ENCODE results near the gene AK9. TPM values are rescaled to one million over a fixed set of nuclear protein-coding genes. Genes with fewer than 3 reads are reported as not detected.

The AK9 gene
- polyA plus RNA-seq, 1 donor from 2014 or later, result 27.7 TPM

DNA sequence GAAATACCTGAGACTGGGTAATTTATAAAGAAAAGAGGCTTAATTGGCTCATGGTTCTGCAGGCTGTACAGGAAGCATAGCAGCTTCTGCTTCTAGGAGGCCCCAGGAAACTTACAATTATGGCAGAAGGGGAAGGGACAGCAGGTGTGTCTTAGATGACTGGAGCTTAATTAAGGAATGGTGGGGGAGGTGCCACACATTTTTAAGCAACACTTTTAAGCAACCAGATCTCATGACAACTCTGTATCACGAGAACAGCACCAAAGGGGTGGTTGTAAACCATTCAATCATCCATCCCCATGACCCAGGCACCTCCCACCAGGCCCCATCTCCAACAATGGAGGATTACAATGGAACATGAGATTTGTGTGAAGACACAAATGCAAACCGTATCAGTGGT, 27.0 kb upstream of the AK9 start:
- H3K9me2 ChIP-seq (ENCODE audit: insufficient read depth, low read length), result no peaks in the 10 kb centered on the region
- H3K4me2 ChIP-seq (ENCODE audit: low read length), result no peak overlapping the region
- no peak overlapping the region for H3K4me3 ChIP-seq (ENCODE audit: low read length)
- H4K20me1 ChIP-seq (ENCODE audit: insufficient read depth), result no peaks in the 10 kb centered on the region
- no peak overlapping the region for H3K27ac ChIP-seq (ENCODE audit: low read length)
- no peak for TF ChIP-seq POLR2AphosphoS5 (IDR thresholded peaks at IDR 0.05)
- TF ChIP-seq MXI1 (conservative IDR thresholded peaks at IDR 0.05; ENCODE audit: poor library complexity, severe bottlenecking), result no peak
- TF ChIP-seq TAF1 (IDR thresholded peaks at IDR 0.05; ENCODE audit: low read depth), result no peak
- TF ChIP-seq, protein P1, sequence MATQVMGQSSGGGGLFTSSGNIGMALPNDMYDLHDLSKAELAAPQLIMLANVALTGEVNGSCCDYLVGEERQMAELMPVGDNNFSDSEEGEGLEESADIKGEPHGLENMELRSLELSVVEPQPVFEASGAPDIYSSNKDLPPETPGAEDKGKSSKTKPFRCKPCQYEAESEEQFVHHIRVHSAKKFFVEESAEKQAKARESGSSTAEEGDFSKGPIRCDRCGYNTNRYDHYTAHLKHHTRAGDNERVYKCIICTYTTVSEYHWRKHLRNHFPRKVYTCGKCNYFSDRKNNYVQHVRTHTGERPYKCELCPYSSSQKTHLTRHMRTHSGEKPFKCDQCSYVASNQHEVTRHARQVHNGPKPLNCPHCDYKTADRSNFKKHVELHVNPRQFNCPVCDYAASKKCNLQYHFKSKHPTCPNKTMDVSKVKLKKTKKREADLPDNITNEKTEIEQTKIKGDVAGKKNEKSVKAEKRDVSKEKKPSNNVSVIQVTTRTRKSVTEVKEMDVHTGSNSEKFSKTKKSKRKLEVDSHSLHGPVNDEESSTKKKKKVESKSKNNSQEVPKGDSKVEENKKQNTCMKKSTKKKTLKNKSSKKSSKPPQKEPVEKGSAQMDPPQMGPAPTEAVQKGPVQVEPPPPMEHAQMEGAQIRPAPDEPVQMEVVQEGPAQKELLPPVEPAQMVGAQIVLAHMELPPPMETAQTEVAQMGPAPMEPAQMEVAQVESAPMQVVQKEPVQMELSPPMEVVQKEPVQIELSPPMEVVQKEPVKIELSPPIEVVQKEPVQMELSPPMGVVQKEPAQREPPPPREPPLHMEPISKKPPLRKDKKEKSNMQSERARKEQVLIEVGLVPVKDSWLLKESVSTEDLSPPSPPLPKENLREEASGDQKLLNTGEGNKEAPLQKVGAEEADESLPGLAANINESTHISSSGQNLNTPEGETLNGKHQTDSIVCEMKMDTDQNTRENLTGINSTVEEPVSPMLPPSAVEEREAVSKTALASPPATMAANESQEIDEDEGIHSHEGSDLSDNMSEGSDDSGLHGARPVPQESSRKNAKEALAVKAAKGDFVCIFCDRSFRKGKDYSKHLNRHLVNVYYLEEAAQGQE (IDR thresholded peaks at IDR 0.05; ENCODE audit: borderline replicate concordance), result no peak
- TF ChIP-seq, protein P2, sequence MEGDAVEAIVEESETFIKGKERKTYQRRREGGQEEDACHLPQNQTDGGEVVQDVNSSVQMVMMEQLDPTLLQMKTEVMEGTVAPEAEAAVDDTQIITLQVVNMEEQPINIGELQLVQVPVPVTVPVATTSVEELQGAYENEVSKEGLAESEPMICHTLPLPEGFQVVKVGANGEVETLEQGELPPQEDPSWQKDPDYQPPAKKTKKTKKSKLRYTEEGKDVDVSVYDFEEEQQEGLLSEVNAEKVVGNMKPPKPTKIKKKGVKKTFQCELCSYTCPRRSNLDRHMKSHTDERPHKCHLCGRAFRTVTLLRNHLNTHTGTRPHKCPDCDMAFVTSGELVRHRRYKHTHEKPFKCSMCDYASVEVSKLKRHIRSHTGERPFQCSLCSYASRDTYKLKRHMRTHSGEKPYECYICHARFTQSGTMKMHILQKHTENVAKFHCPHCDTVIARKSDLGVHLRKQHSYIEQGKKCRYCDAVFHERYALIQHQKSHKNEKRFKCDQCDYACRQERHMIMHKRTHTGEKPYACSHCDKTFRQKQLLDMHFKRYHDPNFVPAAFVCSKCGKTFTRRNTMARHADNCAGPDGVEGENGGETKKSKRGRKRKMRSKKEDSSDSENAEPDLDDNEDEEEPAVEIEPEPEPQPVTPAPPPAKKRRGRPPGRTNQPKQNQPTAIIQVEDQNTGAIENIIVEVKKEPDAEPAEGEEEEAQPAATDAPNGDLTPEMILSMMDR (IDR thresholded peaks at IDR 0.05; ENCODE audit: poor library complexity, severe bottlenecking), result no peak
- TF ChIP-seq RAD21 (conservative IDR thresholded peaks at IDR 0.05), result no peak
- no peak for TF ChIP-seq SMC3 (conservative IDR thresholded peaks at IDR 0.05; ENCODE audit: poor library complexity)
- TF ChIP-seq EP300 (conservative IDR thresholded peaks at IDR 0.05; ENCODE audit: poor library complexity, severe bottlenecking), result no peak
- TF ChIP-seq EZH2 (IDR thresholded peaks at IDR 0.05; ENCODE audit: borderline replicate concordance, insufficient read depth, low read length, poor library complexity, severe bottlenecking), result no peak
- H3F3A ChIP-seq (ENCODE audit: insufficient read depth, low read length, poor library complexity, severe bottlenecking), result no peaks in the 10 kb centered on the region
- no peaks in the 10 kb centered on the region for H3K27me3 ChIP-seq (ENCODE audit: insufficient read depth, low read depth, low read length)
- H3K9ac ChIP-seq (ENCODE audit: low read length), result no peak overlapping the region
- no peaks in the 10 kb centered on the region for H3K36me3 ChIP-seq (ENCODE audit: insufficient read depth, low read length)
- no peaks in the 10 kb centered on the region for H3K79me2 ChIP-seq (replicated peaks; ENCODE audit: insufficient read depth, low read length)
- no peaks in the 10 kb centered on the region for H3K9me3 ChIP-seq (ENCODE audit: low read length)
- H2AFZ ChIP-seq (ENCODE audit: low read depth, low read length), result no peak overlapping the region

DNA sequence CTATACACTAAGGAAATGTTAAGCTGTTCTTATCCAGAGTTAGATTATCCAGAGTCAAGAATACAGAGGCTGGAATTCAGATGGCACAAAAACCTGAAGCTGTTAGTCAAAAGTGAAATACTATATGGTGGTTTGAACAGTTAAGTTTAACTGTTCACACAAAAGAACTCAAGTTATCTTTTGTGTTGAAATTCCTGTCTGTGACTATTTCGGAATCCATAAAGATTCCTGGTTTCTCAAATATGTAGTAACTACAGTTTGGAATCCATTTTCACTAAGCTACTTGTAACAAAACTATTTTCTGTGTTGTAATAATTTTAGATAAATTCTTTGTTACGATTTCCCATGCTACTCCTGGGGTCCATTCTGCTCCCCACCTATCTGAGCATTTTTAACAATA, 24.6 kb upstream of the AK9 start:
- H3K9ac ChIP-seq (ENCODE audit: low read length), result no peak overlapping the region
- H3K27me3 ChIP-seq (ENCODE audit: insufficient read depth, low read depth, low read length), result no peaks in the 10 kb centered on the region
- no peaks in the 10 kb centered on the region for H4K20me1 ChIP-seq (ENCODE audit: insufficient read depth)
- no peak overlapping the region for H3K4me3 ChIP-seq (ENCODE audit: low read length)
- no peaks in the 10 kb centered on the region for H3K9me3 ChIP-seq (ENCODE audit: low read length)
- H3F3A ChIP-seq (ENCODE audit: insufficient read depth, low read length, poor library complexity, severe bottlenecking), result no peaks in the 10 kb centered on the region
- H3K27ac ChIP-seq (ENCODE audit: low read length), result no peak overlapping the region
- TF ChIP-seq RAD21 (conservative IDR thresholded peaks at IDR 0.05) (no peak), MXI1 (conservative IDR thresholded peaks at IDR 0.05; ENCODE audit: poor library complexity, severe bottlenecking) (no peak), SMC3 (conservative IDR thresholded peaks at IDR 0.05; ENCODE audit: poor library complexity) (no peak)
- TF ChIP-seq, protein P2 (IDR thresholded peaks at IDR 0.05; ENCODE audit: poor library complexity, severe bottlenecking), result no peak
- no peaks in the 10 kb centered on the region for H3K79me2 ChIP-seq (replicated peaks; ENCODE audit: insufficient read depth, low read length)
- H3K4me2 ChIP-seq (ENCODE audit: low read length), result no peak overlapping the region
- no peak overlapping the region for H2AFZ ChIP-seq (ENCODE audit: low read depth, low read length)
- no peaks in the 10 kb centered on the region for H3K9me2 ChIP-seq (ENCODE audit: insufficient read depth, low read length)
- no peaks in the 10 kb centered on the region for H3K36me3 ChIP-seq (ENCODE audit: insufficient read depth, low read length)

Data from neural cell (in vitro differentiated cells).